ENCODE measurements around the gene TRAPPC10.
A peak's percentile ranks its signal among the peaks of the same experiment; 100 is the strongest.
"Not testable (repeated sequence)": the region's sequence is repeated elsewhere in the genome, so short reads cannot be mapped to it uniquely, and the experiment has no call there.

Gene TRAPPC10

DNA sequence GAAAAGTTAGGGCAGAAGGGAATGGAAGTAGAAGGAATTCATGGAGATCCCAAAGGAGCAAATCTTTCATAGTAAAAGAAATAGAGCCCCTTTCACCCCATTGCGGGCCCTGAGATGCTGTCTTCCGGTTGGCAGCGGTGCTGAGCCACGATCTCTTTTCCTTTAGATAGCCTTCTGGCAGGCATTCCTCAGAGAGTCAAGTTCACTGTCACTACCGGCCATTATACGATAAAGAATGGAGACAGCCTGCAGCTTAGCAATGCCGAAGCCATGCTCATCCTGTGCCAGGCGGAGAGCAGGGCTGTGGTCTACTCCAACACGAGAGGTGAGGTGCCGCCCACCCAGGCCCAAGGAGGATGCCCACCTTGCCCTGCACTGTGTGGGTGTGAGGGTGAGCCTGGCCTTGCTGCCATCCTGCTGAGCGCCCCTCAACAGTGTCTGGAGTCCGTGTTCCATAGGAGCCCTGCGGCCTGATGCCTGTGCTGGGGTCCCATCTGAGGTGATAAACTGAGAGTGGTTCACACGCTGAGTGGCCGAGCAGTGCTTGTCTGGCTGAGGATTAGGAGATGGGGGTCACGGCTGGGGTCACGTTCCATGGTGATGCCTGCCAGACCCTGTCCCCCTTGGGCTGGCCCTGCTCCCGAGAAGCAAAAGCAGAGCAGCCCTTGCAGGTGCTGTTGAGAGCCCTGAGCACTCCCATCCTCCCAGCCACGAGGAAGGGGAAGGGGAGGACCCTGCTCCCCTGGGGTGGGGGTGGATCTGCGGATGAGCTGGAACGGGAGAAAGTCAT lies 74.7 kb downstream of the TRAPPC10 start:
- Histone ChIP-seq H3K36me3 (ENCODE audit: control insufficient read depth in 1 of 2, insufficient read depth in 2 of 2, low read length in 2 of 2) (peaks cover 56 to 78% of the 10 kb centered on the region in 2 donors), H3K9me3 (ENCODE audit: control insufficient read depth in 1 of 2, low read length in 2 of 2) (no peaks in the 10 kb centered on the region), H3K4me1 (ENCODE audit: control insufficient read depth in 1 of 2, insufficient read depth in 2 of 2, low read length in 2 of 2) (peaks cover 9 to 20% of the 10 kb centered on the region in 2 donors), H3K27ac (ENCODE audit: low read length) (peak overlapping the region; percentile 10), H3K4me3 (ENCODE audit: low read depth in 1 of 2, low read length in 2 of 2) (no peak overlapping the region), H3K27me3 (ENCODE audit: low read depth, low read length) (no peaks in the 10 kb centered on the region)

DNA sequence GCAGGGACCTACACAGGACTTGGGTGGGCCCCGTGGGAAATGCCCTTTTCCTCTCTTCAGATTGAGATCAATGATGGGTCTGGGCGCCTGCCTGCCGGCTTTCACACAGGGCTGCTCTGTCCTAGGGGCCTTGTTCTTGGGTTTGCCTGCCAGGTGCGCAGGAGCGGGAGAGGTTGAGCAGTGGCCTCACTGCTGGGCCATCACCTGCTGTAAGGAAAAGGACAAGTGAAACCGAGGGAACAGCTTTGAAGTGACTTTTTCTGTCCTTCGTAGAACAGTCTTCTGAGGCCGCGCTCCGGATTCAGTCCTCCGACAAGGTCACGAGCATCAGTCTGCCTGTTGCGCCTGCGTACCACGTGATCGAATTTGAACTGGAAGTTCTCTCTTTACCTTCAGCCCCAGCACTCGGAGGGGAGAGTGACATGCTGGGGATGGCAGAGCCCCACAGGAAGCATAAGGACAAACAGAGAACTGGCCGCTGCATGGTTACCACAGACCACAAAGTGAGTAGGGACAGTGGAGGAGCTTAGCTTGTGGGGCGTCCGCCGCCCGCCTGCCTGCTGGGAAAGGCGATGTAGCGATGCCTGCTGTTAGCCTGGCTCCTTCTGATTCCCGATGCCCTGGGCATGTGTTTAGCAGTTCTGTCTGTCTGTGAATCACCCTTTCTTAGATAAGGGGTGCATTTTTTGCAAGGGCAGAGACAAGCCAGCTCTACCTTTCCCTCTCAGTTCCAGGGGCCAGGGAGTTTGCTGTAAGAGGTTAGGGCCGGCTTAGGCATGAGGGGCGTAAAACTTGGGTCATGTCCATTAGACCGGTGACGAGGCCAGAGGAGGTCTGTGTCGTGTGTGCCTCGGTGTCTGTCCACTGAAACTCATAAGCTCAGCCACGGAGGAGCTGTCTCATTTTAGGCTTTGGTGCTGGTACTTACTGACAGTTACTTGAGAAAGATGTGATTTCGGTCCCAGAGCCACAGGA lies 75.6 kb downstream of the TRAPPC10 start:
- H3K36me3 ChIP-seq (ENCODE audit: control insufficient read depth in 1 of 2, insufficient read depth in 2 of 2, low read length in 2 of 2): peaks cover 56 to 76% of the 10 kb centered on the region in 2 donors
- H3K4me1 ChIP-seq (ENCODE audit: control insufficient read depth in 1 of 2, insufficient read depth in 2 of 2, low read length in 2 of 2): peaks cover 9 to 19% of the 10 kb centered on the region in 2 donors
- H3K9me3 ChIP-seq (ENCODE audit: control insufficient read depth in 1 of 2, low read length in 2 of 2): no peaks in the 10 kb centered on the region
- peak overlapping the region; percentile 16 for H3K27ac ChIP-seq (ENCODE audit: low read length)
- no peak overlapping the region for H3K4me3 ChIP-seq (ENCODE audit: low read depth in 1 of 2, low read length in 2 of 2)
- H3K27me3 ChIP-seq (ENCODE audit: low read depth, low read length): no peaks in the 10 kb centered on the region

DNA sequence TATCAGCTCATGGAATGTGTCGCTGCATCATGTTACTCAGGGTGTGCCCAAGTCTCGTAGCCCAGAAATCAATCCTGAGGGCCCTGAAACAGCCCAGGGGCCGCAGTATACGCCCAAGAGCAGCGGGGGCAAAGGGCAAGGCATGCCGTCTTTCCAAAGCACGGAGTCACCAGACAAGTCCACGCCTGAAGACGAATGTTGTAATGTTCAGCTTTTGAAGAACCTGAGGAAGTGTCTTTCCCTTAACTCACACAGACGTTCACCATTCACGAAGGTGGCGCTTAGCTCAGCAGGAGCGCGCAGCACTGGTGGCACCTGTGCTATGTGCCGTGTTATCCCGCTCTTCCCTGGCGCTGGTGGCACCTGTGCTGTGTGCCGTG lies 76.3 kb downstream of the TRAPPC10 start:
- Histone ChIP-seq H3K9me3 (ENCODE audit: control insufficient read depth in 1 of 2, low read length in 2 of 2) (no peaks in the 10 kb centered on the region), H3K4me1 (ENCODE audit: control insufficient read depth in 1 of 2, insufficient read depth in 2 of 2, low read length in 2 of 2) (peaks cover 9 to 13% of the 10 kb centered on the region in 2 donors), H3K27ac (ENCODE audit: low read length) (peak overlapping the region; percentile 16), H3K4me3 (ENCODE audit: low read depth in 1 of 2, low read length in 2 of 2) (no peak overlapping the region), H3K36me3 (ENCODE audit: control insufficient read depth in 1 of 2, insufficient read depth in 2 of 2, low read length in 2 of 2) (peaks cover 52 to 76% of the 10 kb centered on the region in 2 donors), H3K27me3 (ENCODE audit: low read depth, low read length) (no peaks in the 10 kb centered on the region)

DNA sequence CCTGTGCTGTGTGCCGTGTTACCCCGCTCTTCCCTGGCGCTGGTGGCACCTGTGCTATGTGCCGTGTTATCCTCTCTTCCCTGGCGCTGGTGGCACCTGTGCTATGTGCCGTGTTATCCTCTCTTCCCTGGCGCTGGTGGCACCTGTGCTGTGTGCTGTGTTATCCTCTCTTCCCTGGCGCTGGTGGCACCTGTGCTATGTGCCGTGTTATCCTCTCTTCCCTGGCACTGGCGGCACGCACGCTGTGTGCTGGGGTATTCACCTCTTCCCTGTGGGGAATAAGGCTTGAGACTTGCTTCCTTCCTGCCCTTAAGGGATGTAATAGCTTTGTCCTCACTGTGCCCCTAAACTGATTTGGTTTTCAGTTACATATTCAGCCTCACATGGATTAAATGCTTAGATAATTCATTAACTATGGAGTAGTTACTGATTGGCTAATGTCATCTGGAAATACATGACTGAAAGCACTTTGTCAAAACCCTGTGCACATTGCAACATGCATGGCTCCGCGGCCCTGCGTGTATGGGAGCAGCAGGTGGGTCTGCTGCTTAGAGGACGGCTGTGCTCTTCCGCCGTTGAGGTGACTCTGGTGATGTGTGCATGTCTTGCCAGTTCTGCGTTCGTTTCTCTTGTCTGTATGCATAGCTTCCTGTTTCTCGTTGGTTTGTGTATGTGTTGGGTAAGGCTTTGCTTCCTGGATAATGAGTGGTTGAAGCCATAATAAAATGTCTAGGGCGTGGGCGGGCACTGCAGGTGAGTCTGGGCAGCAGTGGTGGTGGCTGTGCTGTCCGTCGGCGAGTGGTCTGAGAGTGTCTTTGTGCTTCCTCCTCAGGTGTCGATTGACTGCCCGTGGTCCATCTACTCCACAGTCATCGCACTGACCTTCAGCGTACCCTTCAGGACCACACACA lies 77.1 kb downstream of the TRAPPC10 start:
- Histone ChIP-seq H3K27me3 (ENCODE audit: low read depth, low read length) (no peaks in the 10 kb centered on the region), H3K36me3 (ENCODE audit: control insufficient read depth in 1 of 2, insufficient read depth in 2 of 2, low read length in 2 of 2) (peaks cover 49 to 77% of the 10 kb centered on the region in 2 donors), H3K9me3 (ENCODE audit: control insufficient read depth in 1 of 2, low read length in 2 of 2) (no peaks in the 10 kb centered on the region), H3K27ac (ENCODE audit: low read length) (peak overlapping the region; percentile 67), H3K4me3 (ENCODE audit: low read depth in 1 of 2, low read length in 2 of 2) (peak overlapping the region in 1 of 2 donors; percentile 2), H3K4me1 (ENCODE audit: control insufficient read depth in 1 of 2, insufficient read depth in 2 of 2, low read length in 2 of 2) (peaks cover 5 to 13% of the 10 kb centered on the region in 2 donors)

DNA sequence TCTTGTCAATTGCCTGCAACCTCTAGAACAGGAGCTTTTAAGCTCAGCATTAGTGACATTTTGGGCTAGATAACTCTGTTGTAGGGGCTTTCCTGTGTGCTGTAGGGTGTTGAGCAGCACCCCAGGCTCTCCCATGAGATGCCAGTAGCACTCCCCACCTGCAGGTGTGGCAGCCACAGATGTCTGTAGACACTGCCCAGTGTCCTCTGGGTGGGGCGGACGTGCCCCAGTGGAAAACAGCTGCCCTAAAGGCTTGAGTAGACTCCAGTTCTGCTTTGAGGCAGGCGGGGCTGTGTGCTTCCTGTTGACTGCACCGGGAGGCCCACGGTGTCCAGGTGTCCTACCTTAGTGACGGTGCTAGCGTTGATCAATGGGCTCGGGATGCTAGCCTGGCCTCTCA lies 78.2 kb downstream of the TRAPPC10 start:
- Histone ChIP-seq H3K4me1 (ENCODE audit: control insufficient read depth in 1 of 2, insufficient read depth in 2 of 2, low read length in 2 of 2) (peaks cover 5 to 13% of the 10 kb centered on the region in 2 donors), H3K36me3 (ENCODE audit: control insufficient read depth in 1 of 2, insufficient read depth in 2 of 2, low read length in 2 of 2) (peaks cover 43 to 72% of the 10 kb centered on the region in 2 donors), H3K27me3 (ENCODE audit: low read depth, low read length) (no peaks in the 10 kb centered on the region)

DNA sequence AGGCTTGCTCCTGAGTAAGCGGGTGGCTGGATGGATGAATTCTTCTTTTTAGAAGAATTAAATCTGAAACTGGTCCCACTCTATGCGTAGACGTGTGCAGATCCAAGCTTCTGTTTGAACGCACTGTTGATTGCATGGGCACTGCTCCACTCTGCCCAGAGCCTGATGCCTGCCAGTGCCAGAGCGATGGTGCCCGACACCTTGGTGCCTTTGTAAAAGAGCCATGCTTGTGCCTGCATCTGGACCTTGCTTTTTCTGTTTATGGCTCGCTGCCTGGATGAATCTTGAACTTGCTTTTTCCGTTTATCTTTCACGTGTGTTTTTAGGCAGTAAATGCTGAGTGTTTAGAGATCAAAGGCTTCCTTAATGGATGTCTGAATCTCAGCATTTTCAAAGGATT lies 80.1 kb downstream of the TRAPPC10 start:
- peaks cover 38 to 60% of the 10 kb centered on the region in 2 donors for H3K36me3 ChIP-seq (ENCODE audit: control insufficient read depth in 1 of 2, insufficient read depth in 2 of 2, low read length in 2 of 2)
- no peaks in the 10 kb centered on the region for H3K27me3 ChIP-seq (ENCODE audit: low read depth, low read length)
- H3K4me1 ChIP-seq (ENCODE audit: control insufficient read depth in 1 of 2, insufficient read depth in 2 of 2, low read length in 2 of 2): peaks cover 2 to 13% of the 10 kb centered on the region in 2 donors
- H3K4me3 ChIP-seq (ENCODE audit: low read depth in 1 of 2, low read length in 2 of 2): no peak overlapping the region
- no peak overlapping the region for H3K27ac ChIP-seq (ENCODE audit: low read length)
- H3K9me3 ChIP-seq (ENCODE audit: control insufficient read depth in 1 of 2, low read length in 2 of 2): no peaks in the 10 kb centered on the region

More for the DNA sequence above, 78.2 kb downstream of the TRAPPC10 start:
- Histone ChIP-seq H3K27ac (ENCODE audit: low read length) (peak overlapping the region; percentile 67), H3K4me3 (ENCODE audit: low read depth in 1 of 2, low read length in 2 of 2) (no peak overlapping the region), H3K9me3 (ENCODE audit: control insufficient read depth in 1 of 2, low read length in 2 of 2) (no peaks in the 10 kb centered on the region)

DNA sequence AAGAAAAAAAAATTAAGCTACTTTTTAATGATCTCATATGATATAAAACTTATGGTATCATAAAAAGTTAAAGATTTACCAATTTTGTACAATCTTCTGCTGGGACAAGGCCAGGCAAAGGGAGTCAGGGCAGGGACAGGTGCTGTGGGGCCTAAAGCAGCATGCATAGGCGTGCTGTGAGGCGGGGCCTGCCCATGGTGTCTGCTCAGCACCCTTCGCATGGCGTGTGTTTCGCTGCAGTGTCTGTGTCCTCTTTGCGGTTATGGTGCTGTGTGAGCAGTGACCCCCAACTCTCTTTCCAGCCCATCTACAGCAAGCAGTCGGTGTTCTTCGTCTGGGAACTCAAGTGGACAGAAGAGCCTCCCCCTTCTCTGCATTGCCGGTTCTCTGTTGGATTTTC lies 81.7 kb downstream of the TRAPPC10 start:
- Histone ChIP-seq H3K9me3 (ENCODE audit: control insufficient read depth in 1 of 2, low read length in 2 of 2) (no peaks in the 10 kb centered on the region), H3K4me3 (ENCODE audit: low read depth in 1 of 2, low read length in 2 of 2) (no peak overlapping the region), H3K27me3 (ENCODE audit: low read depth, low read length) (no peaks in the 10 kb centered on the region), H3K36me3 (ENCODE audit: control insufficient read depth in 1 of 2, insufficient read depth in 2 of 2, low read length in 2 of 2) (peaks cover 32 to 44% of the 10 kb centered on the region in 2 donors), H3K27ac (ENCODE audit: low read length) (no peak overlapping the region), H3K4me1 (ENCODE audit: control insufficient read depth in 1 of 2, insufficient read depth in 2 of 2, low read length in 2 of 2) (peaks cover 0 to 4% of the 10 kb centered on the region in 2 donors)

DNA sequence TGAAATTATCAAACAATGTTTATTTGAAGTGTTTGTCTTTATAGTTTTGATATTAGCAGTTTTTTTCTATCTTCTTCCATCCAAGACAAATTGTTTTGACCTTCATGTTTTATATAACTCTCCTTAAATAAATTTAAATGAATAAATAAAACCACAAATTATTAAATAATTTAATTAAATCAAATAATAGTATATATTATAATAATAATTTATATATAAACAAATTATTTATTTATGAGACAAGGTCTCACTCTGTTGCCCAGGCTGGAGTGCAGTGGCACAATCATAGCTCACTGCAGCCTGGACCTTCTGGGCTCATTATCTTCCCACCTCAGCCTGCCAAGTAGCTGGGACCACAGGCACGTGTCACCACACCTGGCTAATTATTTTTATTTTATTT lies 82.7 kb downstream of the TRAPPC10 start:
- Histone ChIP-seq H3K4me1 (ENCODE audit: control insufficient read depth in 1 of 2, insufficient read depth in 2 of 2, low read length in 2 of 2) (peaks cover 0 to 3% of the 10 kb centered on the region in 2 donors), H3K9me3 (ENCODE audit: control insufficient read depth in 1 of 2, low read length in 2 of 2) (no peaks in the 10 kb centered on the region), H3K27ac (ENCODE audit: low read length) (no peak overlapping the region), H3K27me3 (ENCODE audit: low read depth, low read length) (no peaks in the 10 kb centered on the region), H3K4me3 (ENCODE audit: low read depth in 1 of 2, low read length in 2 of 2) (no peak overlapping the region), H3K36me3 (ENCODE audit: control insufficient read depth in 1 of 2, insufficient read depth in 2 of 2, low read length in 2 of 2) (peaks cover 27 to 34% of the 10 kb centered on the region in 2 donors)

DNA sequence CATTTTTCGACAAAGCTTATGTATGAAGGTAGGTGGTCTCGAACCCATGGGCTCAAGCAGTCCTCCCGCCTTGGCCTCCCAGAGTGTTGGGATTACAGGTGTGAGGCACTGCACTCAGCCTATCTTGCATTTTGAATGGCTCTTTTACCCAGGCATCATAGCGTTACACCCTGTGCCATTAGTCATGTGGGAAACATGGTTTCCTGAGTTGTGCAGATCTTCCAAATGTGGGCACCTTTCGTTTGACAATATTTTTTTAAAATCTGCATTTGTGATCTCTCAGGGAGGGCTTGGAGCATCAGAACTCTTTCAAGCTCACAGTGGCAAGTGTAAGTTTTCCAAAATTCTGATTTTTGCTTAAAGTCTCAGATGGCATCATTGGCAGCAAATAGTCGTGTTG lies 86.4 kb downstream of the TRAPPC10 start:
- H3K4me1 ChIP-seq (ENCODE audit: control insufficient read depth in 1 of 2, insufficient read depth in 2 of 2, low read length in 2 of 2); H3K27ac ChIP-seq (ENCODE audit: low read length); H3K4me3 ChIP-seq (ENCODE audit: low read depth in 1 of 2, low read length in 2 of 2); H3K27me3 ChIP-seq (ENCODE audit: low read depth, low read length); H3K9me3 ChIP-seq (ENCODE audit: control insufficient read depth in 1 of 2, low read length in 2 of 2): not testable (repeated sequence)
- H3K36me3 ChIP-seq (ENCODE audit: control insufficient read depth in 1 of 2, insufficient read depth in 2 of 2, low read length in 2 of 2): peaks cover 9 to 10% of the 10 kb centered on the region in 2 donors

DNA sequence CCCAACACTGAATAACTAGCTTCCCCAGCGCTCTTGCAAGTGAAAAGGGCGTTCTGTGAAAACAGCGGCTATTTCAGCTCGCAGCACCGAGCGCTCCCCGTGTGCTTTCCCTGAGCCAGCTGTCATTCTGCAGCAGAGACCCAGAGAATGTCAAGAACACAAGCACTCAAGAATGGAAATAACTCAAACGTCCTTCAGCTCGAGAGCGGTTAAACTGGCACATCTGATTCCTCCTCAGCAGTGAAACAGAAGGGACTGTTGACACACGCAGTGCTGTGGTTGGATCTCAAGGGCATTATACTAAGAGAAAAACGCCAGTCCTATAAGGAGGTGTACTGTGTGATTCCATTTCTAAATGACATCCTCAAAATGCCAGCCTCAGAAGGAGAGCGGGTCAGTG lies 86.9 kb downstream of the TRAPPC10 start:
- H3K4me1 ChIP-seq (ENCODE audit: control insufficient read depth in 1 of 2, insufficient read depth in 2 of 2, low read length in 2 of 2); H3K4me3 ChIP-seq (ENCODE audit: low read depth in 1 of 2, low read length in 2 of 2); H3K9me3 ChIP-seq (ENCODE audit: control insufficient read depth in 1 of 2, low read length in 2 of 2); H3K27ac ChIP-seq (ENCODE audit: low read length); H3K27me3 ChIP-seq (ENCODE audit: low read depth, low read length); H3K36me3 ChIP-seq (ENCODE audit: control insufficient read depth in 1 of 2, insufficient read depth in 2 of 2, low read length in 2 of 2): not testable (repeated sequence)

Measured in muscle layer of duodenum (tissue), 2 donors.